CD4-positive, alpha-beta T cell (primary cell): ENCODE data around the gene NTN5. TPM values are rescaled to one million over a fixed set of nuclear protein-coding genes. Genes with fewer than 3 reads are reported as not detected.

Experiments used
- ATAC-seq: fragments of 200-7000 bp; cut with Tn5 transposase; one replicate; pipeline ENCODE4 v1.10.0; 2022; ENCODE audit warnings: mild to moderate bottlenecking; ENCODE audit not compliant: poor library complexity
- CTCF ChIA-PET: fragments of 350-600 bp; sonication (Branson Sonifier 250); formaldehyde crosslinking; loops from one replicate; lab custom pipeline; 2021; ENCODE audit warnings: antibody characterized with exemption, inconsistent platforms; lab: Charles Lee
- POLR2A ChIA-PET: fragments of 350-600 bp; sonication (Branson Sonifier 250); formaldehyde crosslinking; loops from one replicate; lab custom pipeline; 2021; ENCODE audit warnings: antibody characterized with exemption, inconsistent platforms; lab: Charles Lee
- DNase-seq, 14 experiments: peaks; one replicate each; pipeline ENCODE4 v3.0.0-alpha.2; 2013 to 2020; ENCODE audit warnings: mixed read lengths in 2 of 14
- H3K27ac ChIP-seq, 2 donors: one replicate each; pipeline versions ENCODE4 v1.5.1 to v1.7.0; 2013; ENCODE audit warnings: low read length in 2 of 2, low read depth in 1 of 2, mild to moderate bottlenecking in 1 of 2
- H3K27me3 ChIP-seq, 2 experiments: 1 replicate in 1 of 2; 2 replicates in 1 of 2; pipeline versions ENCODE4 v1.6.1 to v1.7.0; 2013; ENCODE audit warnings: low read length in 2 of 2, control low read depth in 1 of 2, mild to moderate bottlenecking in 1 of 2, moderate library complexity in 1 of 2; ENCODE audit not compliant: insufficient read depth in 2 of 2, control insufficient read depth in 1 of 2
- H3K36me3 ChIP-seq: one replicate; pipeline ENCODE4 v1.6.1; 2013; ENCODE audit warnings: low read length, control low read depth; ENCODE audit not compliant: insufficient read depth
- H3K4me1 ChIP-seq: one replicate; pipeline ENCODE4 v1.6.1; 2013; ENCODE audit warnings: low read length, control low read depth; ENCODE audit not compliant: insufficient read depth
- H3K4me3 ChIP-seq: one replicate; pipeline ENCODE4 v1.5.1; 2013; ENCODE audit warnings: mild to moderate bottlenecking, low read length, moderate library complexity
- H3K9me3 ChIP-seq, 2 experiments: 1 replicate in 1 of 2; 2 replicates in 1 of 2; pipeline versions ENCODE4 v1.6.1 to v1.7.0; 2013; ENCODE audit warnings: low read length in 2 of 2, mild to moderate bottlenecking in 2 of 2, control low read depth in 1 of 2, moderate library complexity in 1 of 2; ENCODE audit not compliant: control insufficient read depth in 1 of 2, insufficient read depth in 1 of 2
- H3K27ac Mint-ChIP-seq: one replicate; pipeline ENCODE4 v1.8.0; 2020; ENCODE audit warnings: mixed read lengths
- H3K27me3 Mint-ChIP-seq: one replicate; pipeline ENCODE4 v1.8.0; 2021; ENCODE audit warnings: mixed read lengths
- H3K36me3 Mint-ChIP-seq: one replicate; pipeline ENCODE4 v1.8.0; 2021; ENCODE audit warnings: low read depth, mixed read lengths
- H3K4me1 Mint-ChIP-seq: one replicate; pipeline ENCODE4 v1.8.0; 2021; ENCODE audit warnings: low read depth, mixed read lengths
- H3K4me3 Mint-ChIP-seq: one replicate; pipeline ENCODE4 v1.8.0; 2020; ENCODE audit warnings: mild to moderate bottlenecking, mixed read lengths
- H3K9me3 Mint-ChIP-seq: one replicate; pipeline ENCODE4 v1.8.0; 2020; ENCODE audit warnings: mixed read lengths
- intact Hi-C, 2 experiments: fragments of 100-400 bp; cut with DNase I in 1 of 2; cut with micrococcal nuclease in 1 of 2; formaldehyde crosslinking; loops; one replicate each; pipeline versions ENCODE4 v1.15.1 to v1.9.0; 2023 to 2025; cut with DNase I, micrococcal nuclease
- total RNA-seq, 174 experiments: library from RNA in 2 of 174; stranded (reverse) in 2 of 174; gene quantifications; one replicate each; pipeline ENCODE4 v1.2.3 and lab custom pipeline; 2021 to 2026
- TF ChIP-seq, protein P1 (sequence below): fragments of 200-600 bp; IDR thresholded peaks from one replicate; pipeline ENCODE4 v1.8.0; 2022; ENCODE audit warnings: antibody characterized with exemption, mild to moderate bottlenecking

The NTN5 gene
- total RNA-seq, 2 experiments from 2014 or later, result 2.7 to 3.0 TPM

DNA sequence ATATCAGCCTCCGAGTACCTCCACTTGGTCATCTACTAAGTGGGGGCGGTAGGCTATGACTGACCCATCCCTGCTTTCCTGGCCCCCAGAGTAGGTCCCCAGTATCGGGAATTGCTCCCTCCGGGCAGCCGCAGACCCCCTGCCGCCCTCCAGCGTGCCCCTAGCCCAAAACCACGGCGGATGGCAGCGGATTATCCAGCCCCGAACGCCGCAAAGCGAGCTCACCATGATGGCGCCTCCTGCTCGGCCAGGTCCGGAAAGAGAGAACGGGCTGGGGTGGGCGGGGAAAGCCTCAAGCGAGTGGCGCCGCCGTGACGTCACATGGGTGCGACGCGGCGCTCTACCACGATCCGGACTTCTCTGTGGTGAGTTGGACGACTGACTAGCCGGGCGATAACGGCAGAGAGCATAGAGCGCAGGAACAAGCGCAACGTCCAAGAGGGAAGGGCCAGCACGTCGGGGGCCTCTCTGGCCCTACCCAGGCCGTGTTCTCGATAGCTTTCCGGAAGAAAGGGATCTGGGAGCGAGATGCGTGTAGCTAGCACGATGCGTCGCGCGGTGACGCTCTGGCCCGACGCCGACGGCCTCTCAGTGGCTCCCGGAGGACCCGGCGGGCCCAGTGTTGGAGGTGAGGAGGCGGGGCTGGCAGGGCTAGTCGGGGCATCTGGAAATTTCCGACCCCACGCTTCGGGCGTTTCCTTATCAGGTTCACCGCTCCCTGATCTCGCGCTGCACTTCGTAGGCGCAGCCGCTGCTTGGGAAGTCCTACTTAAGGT, 53.7 kb downstream of the NTN5 start, which contains the start of the genes RPL18 and SPHK2:
RPL18 (minus strand) TSS at position 263 of the 776 bp plus-strand sequence; CDS start at position 228, 35 bp downstream.
SPHK2 (plus strand) TSS at position 591 of the 776 bp plus-strand sequence. CDS start 1,009 bp downstream, outside the sequence.
- H3K4me3 Mint-ChIP-seq, result peak within 1 kb of the TSS; percentile 98
- H3K36me3 Mint-ChIP-seq, result peaks cover 70% of the 10 kb centered on the region
- H3K27me3 Mint-ChIP-seq, result no peaks in the 10 kb centered on the region
- Histone ChIP-seq H3K4me1 (peaks cover 64% of the 10 kb centered on the region), H3K36me3 (peaks cover 34% of the 10 kb centered on the region), H3K4me3 (peak within 1 kb of the TSS; percentile 94), H3K27me3 (no peaks in the 10 kb centered on the region), H3K27ac (peak within 1 kb of the TSS; percentile 76 to 89), H3K9me3 (no peaks in the 10 kb centered on the region)
- no peaks in the 10 kb centered on the region for H3K9me3 Mint-ChIP-seq
- DNase-seq, result peak; percentile 89 to 99 (median 95)
- POLR2A ChIA-PET, result interaction anchor here (0.6 to 3.9 kb wide), 31 partner anchors 9 to 1148 kb away, joined by 3 to 45 read pairs (median 5); partner anchors contain the start of genes AP2A1, CA11, DBP and EMP3
- TF ChIP-seq, protein P1, sequence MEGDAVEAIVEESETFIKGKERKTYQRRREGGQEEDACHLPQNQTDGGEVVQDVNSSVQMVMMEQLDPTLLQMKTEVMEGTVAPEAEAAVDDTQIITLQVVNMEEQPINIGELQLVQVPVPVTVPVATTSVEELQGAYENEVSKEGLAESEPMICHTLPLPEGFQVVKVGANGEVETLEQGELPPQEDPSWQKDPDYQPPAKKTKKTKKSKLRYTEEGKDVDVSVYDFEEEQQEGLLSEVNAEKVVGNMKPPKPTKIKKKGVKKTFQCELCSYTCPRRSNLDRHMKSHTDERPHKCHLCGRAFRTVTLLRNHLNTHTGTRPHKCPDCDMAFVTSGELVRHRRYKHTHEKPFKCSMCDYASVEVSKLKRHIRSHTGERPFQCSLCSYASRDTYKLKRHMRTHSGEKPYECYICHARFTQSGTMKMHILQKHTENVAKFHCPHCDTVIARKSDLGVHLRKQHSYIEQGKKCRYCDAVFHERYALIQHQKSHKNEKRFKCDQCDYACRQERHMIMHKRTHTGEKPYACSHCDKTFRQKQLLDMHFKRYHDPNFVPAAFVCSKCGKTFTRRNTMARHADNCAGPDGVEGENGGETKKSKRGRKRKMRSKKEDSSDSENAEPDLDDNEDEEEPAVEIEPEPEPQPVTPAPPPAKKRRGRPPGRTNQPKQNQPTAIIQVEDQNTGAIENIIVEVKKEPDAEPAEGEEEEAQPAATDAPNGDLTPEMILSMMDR, result no peak
- intact Hi-C loops, result loop anchor here (1.0 to 5.0 kb wide), 4 partner anchors 15 to 287 kb away; partner anchors contain the start of gene DBP (in 1 of the 2)
- H3K4me1 Mint-ChIP-seq, result peaks cover 58% of the 10 kb centered on the region
- H3K27ac Mint-ChIP-seq, result peak within 1 kb of the TSS; percentile 97
- CTCF ChIA-PET, result interaction anchor here (0.6 to 1.5 kb wide), 8 partner anchors 10 to 454 kb away, joined by 3 to 5 read pairs (median 4); partner anchors contain the start of genes CA11 and RUVBL2
- peak; percentile 67 for ATAC-seq

DNA sequence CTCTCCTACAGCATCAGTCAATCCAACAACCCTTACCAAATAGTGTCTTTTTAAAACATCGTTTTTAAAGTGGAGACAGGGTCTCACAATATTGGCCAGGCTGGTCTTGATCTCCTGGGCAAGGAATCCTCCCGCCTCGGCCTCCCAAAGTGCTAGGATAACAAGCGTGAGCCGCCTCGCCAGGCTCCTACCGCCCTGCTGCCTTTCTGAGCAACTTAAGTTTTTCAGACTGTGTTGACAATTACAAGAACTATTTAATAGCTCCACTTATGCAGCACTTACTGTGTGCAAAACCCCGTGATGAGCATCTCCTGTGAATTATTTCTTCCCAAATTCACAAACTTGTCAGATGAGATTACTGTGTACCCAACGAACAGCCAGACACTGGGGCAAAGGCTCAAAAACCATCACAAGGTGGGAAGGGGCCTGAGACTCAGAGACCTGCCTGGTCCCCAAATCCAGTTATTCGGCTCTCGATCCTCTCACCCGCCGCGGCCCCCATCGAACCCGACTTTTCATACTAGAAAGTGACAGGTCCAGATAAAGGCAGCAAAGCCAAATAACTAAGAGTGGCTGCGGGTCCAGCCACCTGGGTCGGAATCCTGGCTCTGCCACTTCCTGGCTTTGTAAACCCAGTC, 54.4 kb downstream of the NTN5 start:
- H3K27ac Mint-ChIP-seq, result peak overlapping the region; percentile 97
- peak overlapping the region; percentile 98 for H3K4me3 Mint-ChIP-seq
- H3K36me3 Mint-ChIP-seq, result peaks cover 65% of the 10 kb centered on the region
- ChIA-PET POLR2A (interaction anchor here (0.7 to 3.9 kb wide), 21 partner anchors 10 to 1024 kb away, joined by 3 to 45 read pairs (median 6); partner anchors contain the start of genes CA11, DBP, EMP3 and GRWD1), CTCF (interaction anchor here (0.9 to 1.5 kb wide), 5 partner anchors 10 to 112 kb away, joined by 3 to 5 read pairs (median 4); partner anchors contain the start of gene CA11)
- peaks cover 57% of the 10 kb centered on the region for H3K4me1 ChIP-seq
- ATAC-seq, result no peak
- intact Hi-C loops, result loop anchor here in 1 of 2 experiments (5.0 kb wide), 1 partner anchor 286 kb away; no protein-coding TSS in a partner anchor
- no peaks in the 10 kb centered on the region for H3K9me3 ChIP-seq
- no peaks in the 10 kb centered on the region for H3K9me3 Mint-ChIP-seq
- DNase-seq, result no peak
- H3K27me3 ChIP-seq, result no peaks in the 10 kb centered on the region
- TF ChIP-seq, protein P1, result no peak
- H3K27me3 Mint-ChIP-seq, result no peaks in the 10 kb centered on the region
- H3K4me1 Mint-ChIP-seq, result peaks cover 51% of the 10 kb centered on the region
- peak overlapping the region; percentile 94 for H3K4me3 ChIP-seq
- peaks cover 34% of the 10 kb centered on the region for H3K36me3 ChIP-seq
- peak overlapping the region; percentile 76 to 89 for H3K27ac ChIP-seq
